CD14-positive monocyte (primary cell): ENCODE results near the gene ZC3H4. TPM values are rescaled to one million over a fixed set of nuclear protein-coding genes. Genes with fewer than 3 reads are reported as not detected.

Experiments used
- DNase-seq, 3 donors: peaks; one replicate each; pipeline ENCODE4 v3.0.0-alpha.2; 2011 to 2022
- H2AFZ ChIP-seq: 2 replicates; pipeline ENCODE4 v1.6.0; 2012; ENCODE audit warnings: mild to moderate bottlenecking, low read depth, low read length, inconsistent platforms; ENCODE audit not compliant: insufficient read depth, poor library complexity, severe bottlenecking
- H3K27ac ChIP-seq, 2 donors: 1 replicate in 1 of 2; 2 replicates in 1 of 2; pipeline ENCODE4 v1.5.1; 2012 to 2013; ENCODE audit warnings: low read length in 2 of 2, control low read depth in 1 of 2, inconsistent platforms in 1 of 2, low read depth in 1 of 2, mild to moderate bottlenecking in 1 of 2
- H3K27me3 ChIP-seq, 2 donors: one replicate each; pipeline versions ENCODE4 v1.6.0 to v1.6.1; 2011 to 2013; ENCODE audit warnings: low read length in 2 of 2; ENCODE audit not compliant: control insufficient read depth in 2 of 2, insufficient read depth in 2 of 2
- H3K36me3 ChIP-seq, 2 donors: replicated peaks in 1 of 2; 1 replicate in 1 of 2; 2 replicates in 1 of 2; pipeline versions ENCODE4 v1.5.1 to v1.6.1; 2012 to 2013; ENCODE audit warnings: low read length in 2 of 2, control low read depth in 1 of 2, inconsistent platforms in 1 of 2, mild to moderate bottlenecking in 1 of 2; ENCODE audit not compliant: insufficient read depth in 2 of 2, control insufficient read depth in 1 of 2
- H3K4me1 ChIP-seq, 2 donors: 1 replicate in 1 of 2; 2 replicates in 1 of 2; pipeline versions ENCODE4 v1.5.1 to v1.6.1; 2012 to 2013; ENCODE audit warnings: low read length in 2 of 2, control low read depth in 1 of 2, inconsistent platforms in 1 of 2, mild to moderate bottlenecking in 1 of 2, moderate library complexity in 1 of 2; ENCODE audit not compliant: insufficient read depth in 2 of 2, control insufficient read depth in 1 of 2
- H3K4me2 ChIP-seq: replicated peaks from 2 replicates; pipeline ENCODE3; 2012; ENCODE audit warnings: low read length, moderate library complexity, mild to moderate bottlenecking; ENCODE audit not compliant: poor library complexity, severe bottlenecking; ENCODE audit errors: extremely low read depth
- H3K4me3 ChIP-seq, 3 experiments: fragments of 200-600 bp in 1 of 3; sonication (generic) in 1 of 3; replicated peaks in 1 of 3; 1 replicate in 2 of 3; 2 replicates in 1 of 3; pipeline ENCODE4 v1.5.1; 2011 to 2013; ENCODE audit warnings: low read length in 3 of 3, mild to moderate bottlenecking in 3 of 3, control low read depth in 2 of 3, low read depth in 2 of 3, inconsistent platforms in 1 of 3, moderate library complexity in 1 of 3
- H3K79me2 ChIP-seq: 2 replicates; pipeline ENCODE4 v1.6.0; 2012; ENCODE audit warnings: mild to moderate bottlenecking, control low read depth, inconsistent platforms, low read length, moderate library complexity; ENCODE audit not compliant: insufficient read depth
- H3K9ac ChIP-seq: 2 replicates; pipeline ENCODE4 v1.6.0; 2017; ENCODE audit warnings: low read length, mild to moderate bottlenecking; ENCODE audit not compliant: insufficient read depth, poor library complexity, severe bottlenecking
- H3K9me3 ChIP-seq, 2 donors: replicated peaks in 1 of 2; 1 replicate in 1 of 2; 2 replicates in 1 of 2; pipeline versions ENCODE4 v1.5.1 to v1.6.1; 2012 to 2013; ENCODE audit warnings: low read length in 2 of 2, control low read depth in 1 of 2; ENCODE audit not compliant: control insufficient read depth in 1 of 2, insufficient read depth in 1 of 2
- H4K20me1 ChIP-seq: 2 replicates; pipeline ENCODE4 v1.6.0; 2012; ENCODE audit warnings: mild to moderate bottlenecking, low read length, control low read depth, moderate library complexity; ENCODE audit not compliant: insufficient read depth
- H3K27ac Mint-ChIP-seq, 7 donors: one replicate each; pipeline ENCODE4 v1.8.0; 2020; ENCODE audit warnings: mild to moderate bottlenecking in 7 of 7, mixed read lengths in 7 of 7, moderate library complexity in 6 of 7, inconsistent platforms in 2 of 7
- H3K27me3 Mint-ChIP-seq, 3 donors: one replicate each; pipeline ENCODE4 v1.8.0; 2021 to 2022; ENCODE audit warnings: low read depth in 3 of 3, mild to moderate bottlenecking in 3 of 3, mixed read lengths in 3 of 3, moderate library complexity in 3 of 3, inconsistent platforms in 1 of 3
- H3K36me3 Mint-ChIP-seq, 2 donors: one replicate each; pipeline ENCODE4 v1.8.0; 2020; ENCODE audit warnings: mixed read lengths in 2 of 2, inconsistent platforms in 1 of 2, mild to moderate bottlenecking in 1 of 2
- H3K4me1 Mint-ChIP-seq: one replicate; pipeline ENCODE4 v1.8.0; 2020; ENCODE audit warnings: mild to moderate bottlenecking, mixed read lengths
- H3K4me3 Mint-ChIP-seq, 2 donors: one replicate each; pipeline ENCODE4 v1.8.0; 2020; ENCODE audit warnings: mild to moderate bottlenecking in 2 of 2, mixed read lengths in 2 of 2, moderate library complexity in 1 of 2
- H3K9me3 Mint-ChIP-seq, 7 donors: one replicate each; pipeline ENCODE4 v1.8.0; 2020 to 2022; ENCODE audit warnings: mixed read lengths in 7 of 7, mild to moderate bottlenecking in 6 of 7, moderate library complexity in 6 of 7, inconsistent platforms in 2 of 7
- WGBS: methylation state at CpG from one replicate; pipeline ENCODE4 v1.1.5; 2013; ENCODE audit warnings: missing lambda C conversion rate; ENCODE audit not compliant: insufficient coverage; 5-methylcytosine and 5-hydroxymethylcytosine counted together
- intact Hi-C, 2 donors: fragments of 100-400 bp; cut with micrococcal nuclease; formaldehyde crosslinking; loops; one replicate each; pipeline versions ENCODE4 v1.15.0 to v1.15.1; 2023
- polyA minus RNA-seq: library from RNA; depleted of rRNA, polyadenylated mRNA; stranded (reverse); fragments of >200 nt; gene quantifications from 2 replicates; pipeline ENCODE4 v1.2.3, GENCODE V29; 2012
- polyA plus RNA-seq, 3 donors: library from polyadenylated mRNA; depleted of rRNA in 1 of 3; unstranded in 2 of 3; stranded (reverse) in 1 of 3; fragments of 300-500 nt in 2 of 3; fragments of >200 nt in 1 of 3; fragmentation: Illumina TruSeq in 2 of 3; gene quantifications; 1 replicate in 2 of 3; 2 replicates in 1 of 3; pipeline ENCODE4 v1.2.3, GENCODE V29; 2012 to 2021
- total RNA-seq, 12 experiments: library from RNA in 1 of 12; stranded (reverse) in 1 of 12; fragments of 120-200 nt in 1 of 12; gene quantifications; one replicate each; pipeline ENCODE4 v1.2.4 and lab custom pipeline; 2013 to 2026; ENCODE audit warnings: mixed read lengths in 6 of 12, inconsistent platforms in 1 of 12
- TF ChIP-seq, protein P1 (sequence below): fragments of 200-600 bp; IDR thresholded peaks from one replicate; pipeline ENCODE4 v1.8.0; 2022; ENCODE audit warnings: antibody characterized with exemption, mild to moderate bottlenecking

ZC3H4 gene
- 10.9 TPM for total RNA-seq (2013)
- 1 to 10 TPM in 1 of 3 donors, under 1 TPM in 2; 0.24 to 9.9 (median 0.60) TPM for polyA plus RNA-seq
- polyA minus RNA-seq, result 11.9 and 22.7 TPM in 2 replicates
- 33.7 to 125 (median 42.4) reads per million in 11 experiments for total RNA-seq (lab: John Stamatoyannopoulos, UW)

DNA sequence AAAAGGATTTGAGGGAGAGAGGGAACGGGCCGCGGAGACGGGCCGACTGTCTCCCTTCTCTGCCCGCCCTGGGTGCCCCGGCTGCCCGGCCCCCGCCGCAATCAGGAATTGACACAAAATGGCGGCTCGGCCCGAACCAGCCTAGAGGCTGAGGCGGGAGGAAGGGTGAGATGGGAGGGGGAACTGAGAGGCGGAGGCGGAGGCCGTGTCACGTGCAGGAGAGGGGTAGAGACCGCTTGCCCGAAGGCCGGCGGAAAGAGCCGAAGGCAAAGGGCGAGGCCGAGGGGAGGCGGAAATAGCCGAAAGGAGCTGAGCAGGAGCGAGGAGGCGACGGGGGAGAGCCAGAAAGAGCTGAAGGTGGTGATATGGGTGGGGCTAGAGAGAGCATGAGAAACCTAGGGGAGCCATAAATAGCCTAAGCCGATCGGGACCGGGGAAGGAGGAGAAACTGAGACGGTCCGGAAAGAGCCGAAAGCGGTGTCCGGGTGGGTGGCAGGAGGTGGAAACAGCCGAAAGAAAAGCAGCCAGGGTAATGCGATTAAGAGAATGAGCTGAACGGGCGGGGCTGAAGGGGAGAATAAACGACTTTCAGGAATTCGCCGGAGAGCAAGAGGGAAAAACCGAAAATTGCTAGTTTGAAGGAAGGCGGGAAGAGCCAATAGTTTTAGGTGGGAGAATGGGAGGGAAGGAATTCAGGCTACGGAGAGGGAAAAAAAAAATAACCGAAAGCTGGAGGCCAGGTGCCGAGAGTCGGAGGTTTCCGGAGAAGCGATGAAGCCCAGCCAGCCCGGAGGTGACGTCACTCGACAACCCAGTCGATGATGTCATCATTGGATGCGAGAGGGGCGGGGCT, at the start of gene ZC3H4:
ZC3H4 (minus strand) TSS at position 780 of the 853 bp plus-strand sequence. CDS start 1,192 bp downstream, outside the sequence.
- WGBS, result under 1% methylated on average over 59 of the region's 59 CpGs
- intact Hi-C loops, result loop anchor here (2.0 to 5.0 kb wide), 2 partner anchors 64 to 326 kb away; partner anchors contain the start of genes SLC1A5 (in 1 of the 2) and TMEM160 (in 1 of the 2)
- peak; percentile 99 for DNase-seq

More for the DNA sequence above, at the start of gene ZC3H4:
- H2AFZ ChIP-seq, result peak within 1 kb of the TSS; percentile 76
- TF ChIP-seq, protein P1, sequence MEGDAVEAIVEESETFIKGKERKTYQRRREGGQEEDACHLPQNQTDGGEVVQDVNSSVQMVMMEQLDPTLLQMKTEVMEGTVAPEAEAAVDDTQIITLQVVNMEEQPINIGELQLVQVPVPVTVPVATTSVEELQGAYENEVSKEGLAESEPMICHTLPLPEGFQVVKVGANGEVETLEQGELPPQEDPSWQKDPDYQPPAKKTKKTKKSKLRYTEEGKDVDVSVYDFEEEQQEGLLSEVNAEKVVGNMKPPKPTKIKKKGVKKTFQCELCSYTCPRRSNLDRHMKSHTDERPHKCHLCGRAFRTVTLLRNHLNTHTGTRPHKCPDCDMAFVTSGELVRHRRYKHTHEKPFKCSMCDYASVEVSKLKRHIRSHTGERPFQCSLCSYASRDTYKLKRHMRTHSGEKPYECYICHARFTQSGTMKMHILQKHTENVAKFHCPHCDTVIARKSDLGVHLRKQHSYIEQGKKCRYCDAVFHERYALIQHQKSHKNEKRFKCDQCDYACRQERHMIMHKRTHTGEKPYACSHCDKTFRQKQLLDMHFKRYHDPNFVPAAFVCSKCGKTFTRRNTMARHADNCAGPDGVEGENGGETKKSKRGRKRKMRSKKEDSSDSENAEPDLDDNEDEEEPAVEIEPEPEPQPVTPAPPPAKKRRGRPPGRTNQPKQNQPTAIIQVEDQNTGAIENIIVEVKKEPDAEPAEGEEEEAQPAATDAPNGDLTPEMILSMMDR, result no peak
- H3K27ac ChIP-seq, result peak within 1 kb of the TSS; percentile 97 to 100
- peak within 1 kb of the TSS; percentile 99 for H3K4me3 Mint-ChIP-seq
- H3K27me3 ChIP-seq, result no peaks in the 10 kb centered on the region
- H4K20me1 ChIP-seq, result no peaks in the 10 kb centered on the region
- no peaks in the 10 kb centered on the region for H3K36me3 ChIP-seq
- H3K36me3 Mint-ChIP-seq, result peaks cover 8 to 13% of the 10 kb centered on the region in 2 donors
- H3K4me2 ChIP-seq, result peak within 1 kb of the TSS; percentile 94
- peaks cover 40% of the 10 kb centered on the region for H3K79me2 ChIP-seq
- H3K4me1 Mint-ChIP-seq, result peaks cover 33% of the 10 kb centered on the region
- H3K9me3 Mint-ChIP-seq, result peaks cover 0 to 2% (median 0%) of the 10 kb centered on the region in 7 donors
- peak within 1 kb of the TSS; percentile 100 for H3K9ac ChIP-seq
- peak within 1 kb of the TSS; percentile 99 to 100 (median 100) for H3K27ac Mint-ChIP-seq
- peaks cover 25 to 31% of the 10 kb centered on the region in 2 donors for H3K4me1 ChIP-seq
- peak within 1 kb of the TSS; percentile 93 to 97 (median 94) for H3K4me3 ChIP-seq
- peaks cover 0 to 15% (median 8%) of the 10 kb centered on the region in 3 donors for H3K27me3 Mint-ChIP-seq
- no peaks in the 10 kb centered on the region for H3K9me3 ChIP-seq
